GM12865 (cell line): ENCODE results near the gene WDSUB1.

Experiments used
- DNase-seq: peaks from one replicate; pipeline ENCODE4 v3.0.0; 2010; ENCODE audit warnings: low read depth
- H3K4me3 ChIP-seq: 2 replicates; pipeline ENCODE4 v1.5.1; 2011; ENCODE audit warnings: mild to moderate bottlenecking, low read depth, low read length, control low read depth
- CTCF ChIP-seq: IDR thresholded peaks from 2 replicates; pipeline ENCODE4 v1.5.1; 2011; ENCODE audit warnings: low read length, control low read depth, low read depth, inconsistent platforms; ENCODE audit not compliant: insufficient read depth; ENCODE audit errors: missing control alignments

WDSUB1 gene

GRCh38 chr2:159225025-159226016 is 61.2 kb downstream of the WDSUB1 start:
- no peak for DNase-seq
- TF ChIP-seq CTCF = no peak
- H3K4me3 ChIP-seq = no peak overlapping the region

GRCh38 chr2:159224061-159224813 is 62.3 kb downstream of the WDSUB1 start:
- no peak for DNase-seq
- TF ChIP-seq CTCF = no peak
- H3K4me3 ChIP-seq = no peak overlapping the region

GRCh38 chr2:159219394-159219998 is 67.0 kb downstream of the WDSUB1 start:
- TF ChIP-seq CTCF = no peak
- DNase-seq = no peak

GRCh38 chr2:159218389-159218788 is 68.1 kb downstream of the WDSUB1 start:
- H3K4me3 ChIP-seq = no peak overlapping the region
- DNase-seq = no peak
- TF ChIP-seq CTCF = no peak

More at GRCh38 chr2:159219394-159219998, 67.0 kb downstream of the WDSUB1 start:
- no peak overlapping the region for H3K4me3 ChIP-seq

DNA sequence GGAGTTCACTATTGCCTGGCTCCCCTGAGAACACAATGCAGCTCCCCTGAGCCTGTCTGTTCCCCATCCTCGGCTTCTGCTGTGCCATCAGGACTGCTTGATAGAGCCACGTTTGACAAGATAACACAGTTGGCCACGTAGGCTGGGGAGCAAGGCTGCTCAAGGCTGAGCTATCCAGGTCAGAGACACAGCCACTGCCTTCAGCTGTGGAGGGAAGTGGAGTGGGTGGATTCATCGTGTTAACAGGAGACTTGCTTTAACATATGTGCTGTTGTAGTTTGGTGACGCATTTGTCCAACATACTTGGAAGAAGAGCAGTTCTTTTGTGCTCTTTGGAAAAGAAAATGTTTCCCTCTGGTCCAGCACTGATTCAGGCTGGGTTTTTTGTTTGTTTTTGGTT is 68.8 kb downstream of the WDSUB1 start:
- H3K4me3 ChIP-seq = no peak overlapping the region
- TF ChIP-seq CTCF = no peak
- no peak for DNase-seq

GRCh38 chr2:159215116-159215515 is 71.4 kb downstream of the WDSUB1 start:
- DNase-seq = no peak
- no peak for TF ChIP-seq CTCF
- H3K4me3 ChIP-seq = no peak overlapping the region
